Ectodermal cell (in vitro differentiated cells): Measurements from ENCODE around the gene TSG101.

Experiments used
- H3K27ac ChIP-seq: 2 replicates; pipeline ENCODE4 v1.7.0; 2013; ENCODE audit warnings: mild to moderate bottlenecking, low read depth, low read length; ENCODE audit not compliant: insufficient read depth, poor library complexity, severe bottlenecking
- H3K27me3 ChIP-seq: 2 replicates; pipeline ENCODE4 v1.7.0; 2013; ENCODE audit warnings: mild to moderate bottlenecking, low read length; ENCODE audit not compliant: insufficient read depth, control insufficient read depth, poor library complexity, severe bottlenecking
- H3K36me3 ChIP-seq: one replicate; pipeline ENCODE4 v1.7.0; 2013; ENCODE audit warnings: low read length; ENCODE audit not compliant: control insufficient read depth, insufficient read depth
- H3K4me1 ChIP-seq: one replicate; pipeline ENCODE4 v1.7.0; 2013; ENCODE audit warnings: low read length; ENCODE audit not compliant: control insufficient read depth, insufficient read depth
- H3K4me3 ChIP-seq: 2 replicates; pipeline ENCODE4 v1.7.0; 2013; ENCODE audit warnings: low read depth, low read length, control low read depth; ENCODE audit not compliant: insufficient read depth
- H3K9me3 ChIP-seq: 2 replicates; pipeline ENCODE4 v1.7.0; 2013; ENCODE audit warnings: mild to moderate bottlenecking, low read length, moderate library complexity; ENCODE audit not compliant: control insufficient read depth
- WGBS, 2 experiments: methylation state at CpG; one replicate each; pipeline ENCODE4 v1.1.7; 2013; ENCODE audit warnings: missing lambda C conversion rate in 2 of 2; 5-methylcytosine and 5-hydroxymethylcytosine counted together

Gene TSG101

DNA sequence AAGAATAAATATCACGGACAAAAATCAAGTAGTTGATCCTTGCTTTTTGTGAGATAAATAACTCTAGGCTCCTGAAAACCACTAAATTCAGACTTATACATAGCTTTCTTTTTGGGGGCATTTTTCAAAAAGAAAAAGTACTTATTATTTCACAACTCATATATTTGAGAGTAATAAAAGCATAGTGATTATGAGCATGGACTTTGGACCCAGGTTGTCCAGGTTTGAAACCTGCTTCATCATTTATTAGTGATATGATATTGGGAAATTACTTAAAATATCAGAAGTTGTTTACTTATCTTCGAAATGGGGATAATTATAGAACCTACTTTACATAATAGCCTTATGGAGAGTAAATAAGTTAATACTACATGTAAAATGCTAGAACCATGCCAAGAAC lies 88.1 kb downstream of the TSG101 start:
- Histone ChIP-seq H3K9me3 (no peaks in the 10 kb centered on the region), H3K36me3 (no peaks in the 10 kb centered on the region), H3K27me3 (no peaks in the 10 kb centered on the region), H3K4me3 (no peak overlapping the region), H3K27ac (no peak overlapping the region), H3K4me1 (no peaks in the 10 kb centered on the region)
- WGBS, 2 experiments, result 100% methylated on average over 1 of the region's 2 CpGs; no CpG with 5 or more reads in 1 of the 2 experiments
